ENCODE measurements around the gene SLCO3A1.

GRCh38 chr15:91976966-91977365, 123.5 kb downstream of the SLCO3A1 start:
- no peak for TF ChIP-seq CTCF (IDR thresholded peaks at IDR 0.05)
- TF ChIP-seq POLR2AphosphoS5 (IDR thresholded peaks at IDR 0.05; ENCODE audit: insufficient read depth in 1 of 2, low read depth in 1 of 2): no peak
- no peak for TF ChIP-seq POLR2A (IDR thresholded peaks at IDR 0.05)
